Measurements from ENCODE around the gene CDH13. TPM values are rescaled to one million over a fixed set of nuclear protein-coding genes. Genes with fewer than 3 reads are reported as not detected.

CDH13 gene
- total and polyA plus RNA-seq, 9 of the 15 experiments (the other 6 are each of a cell fraction or from before 2014, with no cell fraction given) = 0.03 TPM; not detected in 8

DNA sequence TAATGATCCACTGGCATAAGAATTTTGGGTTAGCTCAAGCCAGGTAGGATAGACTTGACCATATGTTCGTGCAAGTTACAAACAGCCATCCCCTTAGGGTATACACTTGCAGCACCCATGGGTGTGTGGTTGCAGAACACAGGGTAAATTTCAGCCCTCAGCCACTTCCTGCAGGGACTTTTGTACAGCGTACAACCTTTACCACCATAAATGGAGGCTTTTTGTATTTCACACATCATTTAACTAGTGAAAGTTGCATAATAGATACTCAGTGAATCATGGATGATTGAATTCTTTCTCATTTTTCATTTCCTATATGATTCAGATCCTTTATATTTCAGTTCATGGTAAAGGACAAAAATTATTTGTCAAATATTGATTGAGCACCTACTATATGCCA is 473.9 kb downstream of the CDH13 start:
- in situ Hi-C loops (cut with MboI) (no loop called here), intact Hi-C loops (cut with micrococcal nuclease) (no loop called here)
- H3K9ac ChIP-seq (ENCODE audit: insufficient read depth in 1 of 2, low read depth in 2 of 2, low read length in 2 of 2) = no peak overlapping the region
- no peak overlapping the region for H2AFZ ChIP-seq (ENCODE audit: low read depth, low read length)
- BruUV-seq (replicated peaks) = no TSS peak
- no peak overlapping the region for H3K27ac ChIP-seq (ENCODE audit: extremely low read depth, low read depth, low read length)
- no peak for ATAC-seq
- ChIA-PET POLR2A (no interaction called here), CTCF (ENCODE audit: low intra/inter-chr PET ratio) (no interaction called here)
- no peak overlapping the region for H3K4me3 ChIP-seq
- 0% methylated on average over 2 of the region's 2 CpGs for WGBS (ENCODE audit: insufficient coverage, low coverage, missing lambda C conversion rate)
- no peaks in the 10 kb centered on the region for H3K79me2 ChIP-seq (ENCODE audit: control insufficient read depth, insufficient read depth, low read length)
- H4K20me1 ChIP-seq (replicated peaks; ENCODE audit: control insufficient read depth, insufficient read depth, low read length) = no peaks in the 10 kb centered on the region
- H3K27me3 ChIP-seq (ENCODE audit: control insufficient read depth in 2 of 2, insufficient read depth in 2 of 2, low read length in 2 of 2) = no peaks in the 10 kb centered on the region
- no peak for DNase-seq (ENCODE audit: extremely low read depth in 1 of 4, low spot score in 3 of 4)
- no peaks in the 10 kb centered on the region for H3K4me1 ChIP-seq (replicated peaks in 1 of 2; ENCODE audit: control insufficient read depth in 2 of 2, insufficient read depth in 2 of 2, low read length in 2 of 2)
- no peaks in the 10 kb centered on the region for H3K9me1 ChIP-seq (ENCODE audit: control insufficient read depth, insufficient read depth, low read length)
- TF ChIP-seq HDAC2 (IDR thresholded peaks at IDR 0.05) (no peak), SNIP1 (IDR thresholded peaks at IDR 0.05; ENCODE audit: low read depth) (no peak), BHLHE40 (IDR thresholded peaks at IDR 0.05; ENCODE audit: low read length) (no peak), PYGO2 (tag; IDR thresholded peaks at IDR 0.05) (no peak), CCNT2 (IDR thresholded peaks at IDR 0.05; ENCODE audit: borderline replicate concordance, extremely low read depth, insufficient read length, low read depth, low read length) (no peak)
- TF ChIP-seq, protein P1, sequence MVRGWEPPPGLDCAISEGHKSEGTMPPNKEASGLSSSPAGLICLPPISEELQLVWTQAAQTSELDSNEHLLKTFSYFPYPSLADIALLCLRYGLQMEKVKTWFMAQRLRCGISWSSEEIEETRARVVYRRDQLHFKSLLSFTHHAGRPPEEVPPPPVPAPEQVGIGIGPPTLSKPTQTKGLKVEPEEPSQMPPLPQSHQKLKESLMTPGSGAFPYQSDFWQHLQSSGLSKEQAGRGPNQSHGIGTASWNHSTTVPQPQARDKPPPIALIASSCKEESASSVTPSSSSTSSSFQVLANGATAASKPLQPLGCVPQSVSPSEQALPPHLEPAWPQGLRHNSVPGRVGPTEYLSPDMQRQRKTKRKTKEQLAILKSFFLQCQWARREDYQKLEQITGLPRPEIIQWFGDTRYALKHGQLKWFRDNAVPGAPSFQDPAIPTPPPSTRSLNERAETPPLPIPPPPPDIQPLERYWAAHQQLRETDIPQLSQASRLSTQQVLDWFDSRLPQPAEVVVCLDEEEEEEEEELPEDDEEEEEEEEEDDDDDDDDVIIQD (CRISPR knock-in tag; IDR thresholded peaks at IDR 0.05) = no peak
- TF ChIP-seq, protein P2, sequence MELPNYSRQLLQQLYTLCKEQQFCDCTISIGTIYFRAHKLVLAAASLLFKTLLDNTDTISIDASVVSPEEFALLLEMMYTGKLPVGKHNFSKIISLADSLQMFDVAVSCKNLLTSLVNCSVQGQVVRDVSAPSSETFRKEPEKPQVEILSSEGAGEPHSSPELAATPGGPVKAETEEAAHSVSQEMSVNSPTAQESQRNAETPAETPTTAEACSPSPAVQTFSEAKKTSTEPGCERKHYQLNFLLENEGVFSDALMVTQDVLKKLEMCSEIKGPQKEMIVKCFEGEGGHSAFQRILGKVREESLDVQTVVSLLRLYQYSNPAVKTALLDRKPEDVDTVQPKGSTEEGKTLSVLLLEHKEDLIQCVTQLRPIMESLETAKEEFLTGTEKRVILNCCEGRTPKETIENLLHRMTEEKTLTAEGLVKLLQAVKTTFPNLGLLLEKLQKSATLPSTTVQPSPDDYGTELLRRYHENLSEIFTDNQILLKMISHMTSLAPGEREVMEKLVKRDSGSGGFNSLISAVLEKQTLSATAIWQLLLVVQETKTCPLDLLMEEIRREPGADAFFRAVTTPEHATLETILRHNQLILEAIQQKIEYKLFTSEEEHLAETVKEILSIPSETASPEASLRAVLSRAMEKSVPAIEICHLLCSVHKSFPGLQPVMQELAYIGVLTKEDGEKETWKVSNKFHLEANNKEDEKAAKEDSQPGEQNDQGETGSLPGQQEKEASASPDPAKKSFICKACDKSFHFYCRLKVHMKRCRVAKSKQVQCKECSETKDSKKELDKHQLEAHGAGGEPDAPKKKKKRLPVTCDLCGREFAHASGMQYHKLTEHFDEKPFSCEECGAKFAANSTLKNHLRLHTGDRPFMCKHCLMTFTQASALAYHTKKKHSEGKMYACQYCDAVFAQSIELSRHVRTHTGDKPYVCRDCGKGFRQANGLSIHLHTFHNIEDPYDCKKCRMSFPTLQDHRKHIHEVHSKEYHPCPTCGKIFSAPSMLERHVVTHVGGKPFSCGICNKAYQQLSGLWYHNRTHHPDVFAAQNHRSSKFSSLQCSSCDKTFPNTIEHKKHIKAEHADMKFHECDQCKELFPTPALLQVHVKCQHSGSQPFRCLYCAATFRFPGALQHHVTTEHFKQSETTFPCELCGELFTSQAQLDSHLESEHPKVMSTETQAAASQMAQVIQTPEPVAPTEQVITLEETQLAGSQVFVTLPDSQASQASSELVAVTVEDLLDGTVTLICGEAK (IDR thresholded peaks at IDR 0.05) = no peak
- TF ChIP-seq, protein P2 (CRISPR knock-in tag; IDR thresholded peaks at IDR 0.05) = no peak
- no peaks in the 10 kb centered on the region for H3K36me3 ChIP-seq (ENCODE audit: control insufficient read depth, insufficient read depth, low read length)
- H3K9me3 ChIP-seq (replicated peaks; ENCODE audit: control insufficient read depth, insufficient read depth, low read depth, low read length) = no peaks in the 10 kb centered on the region
- FAIRE-seq = no peak
- H3K4me2 ChIP-seq (ENCODE audit: insufficient read depth, low read length) = no peak overlapping the region

Measured in K562 (cell line).